ENCODE measurements around the gene METTL13. TPM values are rescaled to one million over a fixed set of nuclear protein-coding genes. Genes with fewer than 3 reads are reported as not detected.
A peak's percentile ranks its signal among the peaks of the same experiment; 100 is the strongest.

The METTL13 gene
- total RNA-seq, 1 experiment from 2014 or later: 26.5 TPM

DNA sequence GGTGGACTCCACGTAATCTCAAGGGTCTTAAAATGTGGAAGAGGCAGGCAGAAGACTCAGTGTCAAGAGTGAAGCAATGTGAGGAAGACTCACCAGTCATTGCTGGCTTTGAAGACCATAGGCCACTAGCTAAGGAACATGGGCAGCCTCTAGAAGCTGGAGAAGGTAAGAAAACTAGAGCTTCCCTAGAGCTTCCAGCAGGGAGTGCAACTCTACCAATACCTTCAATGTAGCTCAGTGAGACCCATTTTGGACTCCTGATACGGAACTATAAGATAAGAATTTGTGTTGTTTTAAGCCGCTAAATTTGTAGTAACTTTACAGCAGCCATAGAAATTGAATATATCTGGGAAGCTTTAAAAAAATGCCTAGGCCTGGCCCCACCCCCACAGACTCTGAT is 18.9 kb downstream of the METTL13 start:
- H3K9me3 ChIP-seq (replicated peaks): no peaks in the 10 kb centered on the region
- no peaks in the 10 kb centered on the region for H3K27me3 ChIP-seq (replicated peaks)
- no peak overlapping the region for H3K4me3 ChIP-seq
- H3K4me1 ChIP-seq (replicated peaks): no peaks in the 10 kb centered on the region
- peaks cover 31% of the 10 kb centered on the region for H3K36me3 ChIP-seq
- no peak for DNase-seq (ENCODE audit: low read depth in 1 of 2, low spot score in 2 of 2)
- H3K27ac ChIP-seq: no peak overlapping the region

- no peak for DNase-seq (ENCODE audit: low read depth in 1 of 2, low spot score in 2 of 2)
- no peak overlapping the region for H3K4me3 ChIP-seq
- H3K27me3 ChIP-seq (replicated peaks): no peaks in the 10 kb centered on the region
- no peak overlapping the region for H3K27ac ChIP-seq
- H3K9me3 ChIP-seq (replicated peaks): no peaks in the 10 kb centered on the region
- peaks cover 26% of the 10 kb centered on the region for H3K36me3 ChIP-seq
- 0 out of 2 replicates have a peak, but pooled peaks cover 3% of the 10 kb centered on the region for H3K4me1 ChIP-seq (replicated peaks)
Observed at GRCh38 chr1:171800851-171801250, 19.4 kb downstream of the METTL13 start.

DNA sequence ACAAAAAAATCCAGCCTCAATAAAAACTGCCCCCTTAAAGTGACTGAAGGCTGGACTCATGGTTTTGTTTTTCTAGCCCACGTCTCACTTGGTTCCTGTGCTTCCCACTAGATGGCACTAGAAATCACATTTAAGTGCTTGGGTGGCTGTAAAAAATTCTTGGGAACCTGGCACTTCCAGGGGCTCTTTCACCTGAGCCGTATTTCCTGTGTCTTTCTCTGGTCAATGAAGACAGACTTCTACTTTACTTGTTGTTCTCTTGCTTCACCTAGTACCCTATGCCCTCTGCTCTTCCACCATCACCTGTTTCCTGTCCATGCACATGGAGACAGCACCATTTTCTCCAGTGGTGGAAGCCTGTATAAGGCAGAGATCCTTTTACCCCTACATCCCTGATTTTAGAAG is 20.0 kb downstream of the METTL13 start:
- Histone ChIP-seq H3K27me3 (replicated peaks) (no peaks in the 10 kb centered on the region), H3K27ac (no peak overlapping the region), H3K4me1 (replicated peaks) (0 out of 2 replicates have a peak, but pooled peaks cover 3% of the 10 kb centered on the region), H3K4me3 (no peak overlapping the region), H3K9me3 (replicated peaks) (no peaks in the 10 kb centered on the region), H3K36me3 (peaks cover 21% of the 10 kb centered on the region)
- DNase-seq (ENCODE audit: low read depth in 1 of 2, low spot score in 2 of 2): peak in 1 of 2 experiments; percentile 49

DNA sequence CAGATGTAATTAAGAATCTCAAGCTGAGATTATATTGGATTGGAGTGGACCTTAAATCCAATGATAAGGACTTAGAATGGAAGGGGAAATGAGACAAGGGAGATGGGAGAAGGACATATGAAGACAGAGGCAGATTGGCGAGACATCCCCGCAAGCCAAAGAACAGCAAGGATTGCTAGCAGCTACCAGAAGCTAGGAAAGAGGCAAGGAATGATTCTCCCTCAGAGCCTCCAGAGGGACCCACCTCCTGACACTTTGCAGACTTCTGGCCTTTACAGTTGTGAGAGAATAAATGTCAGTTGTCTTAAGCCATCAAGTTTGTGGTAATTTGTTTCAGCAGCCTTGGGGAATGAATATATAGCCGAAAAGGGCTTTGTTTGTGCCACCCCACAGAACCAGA is 20.7 kb downstream of the METTL13 start:
- Histone ChIP-seq H3K27ac (no peak overlapping the region), H3K36me3 (peaks cover 14% of the 10 kb centered on the region), H3K9me3 (replicated peaks) (no peaks in the 10 kb centered on the region), H3K27me3 (replicated peaks) (no peaks in the 10 kb centered on the region), H3K4me1 (replicated peaks) (0 out of 2 replicates have a peak, but pooled peaks cover 3% of the 10 kb centered on the region), H3K4me3 (no peak overlapping the region)
- no peak for DNase-seq (ENCODE audit: low read depth in 1 of 2, low spot score in 2 of 2)

DNA sequence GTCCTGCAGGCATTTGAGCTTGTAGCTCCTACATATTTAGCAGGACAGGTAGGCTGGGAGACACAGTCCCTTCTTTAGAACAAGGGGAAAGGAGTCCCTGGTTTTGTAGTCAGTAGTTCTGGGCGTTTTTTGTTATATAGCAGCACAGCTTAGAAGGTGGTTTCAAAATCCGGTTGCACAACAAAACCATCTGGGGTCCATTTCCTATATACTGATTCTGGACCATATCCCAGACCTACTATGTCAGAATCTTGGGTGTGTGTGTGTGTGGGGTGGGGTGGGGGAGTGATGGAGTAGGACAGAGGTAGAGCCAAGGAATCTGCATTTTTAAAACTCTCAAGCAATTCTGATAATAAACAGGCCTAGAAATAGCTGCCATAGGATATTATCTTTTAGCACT is 21.6 kb downstream of the METTL13 start:
- Histone ChIP-seq H3K4me1 (replicated peaks) (0 out of 2 replicates have a peak, but pooled peaks cover 3% of the 10 kb centered on the region), H3K27ac (no peak overlapping the region)
- no peak for DNase-seq (ENCODE audit: low read depth in 1 of 2, low spot score in 2 of 2)

GRCh38 chr1:171803461-171804022 is 22.1 kb downstream of the METTL13 start:
- no peak overlapping the region for H3K4me3 ChIP-seq
- H3K4me1 ChIP-seq (replicated peaks): 0 out of 2 replicates have a peak, but pooled peaks cover 3% of the 10 kb centered on the region
- H3K27me3 ChIP-seq (replicated peaks): no peaks in the 10 kb centered on the region
- no peak overlapping the region for H3K27ac ChIP-seq
- peaks cover 5% of the 10 kb centered on the region; the same call in 1 of the 2 replicates for H3K36me3 ChIP-seq
- no peak for DNase-seq (ENCODE audit: low read depth in 1 of 2, low spot score in 2 of 2)
- H3K9me3 ChIP-seq (replicated peaks): no peaks in the 10 kb centered on the region

More for the DNA sequence above, 21.6 kb downstream of the METTL13 start:
- Histone ChIP-seq H3K36me3 (peaks cover 5% of the 10 kb centered on the region), H3K9me3 (replicated peaks) (no peaks in the 10 kb centered on the region), H3K4me3 (no peak overlapping the region), H3K27me3 (replicated peaks) (no peaks in the 10 kb centered on the region)

- H3K4me1 ChIP-seq (replicated peaks): 0 out of 2 replicates have a peak, but pooled peaks cover 3% of the 10 kb centered on the region
- no peaks in the 10 kb centered on the region for H3K27me3 ChIP-seq (replicated peaks)
- no peaks in the 10 kb centered on the region for H3K36me3 ChIP-seq
- DNase-seq (ENCODE audit: low read depth in 1 of 2, low spot score in 2 of 2): peak in 1 of 2 experiments; percentile 21
- H3K27ac ChIP-seq: no peak overlapping the region
- H3K9me3 ChIP-seq (replicated peaks): no peaks in the 10 kb centered on the region
- no peak overlapping the region for H3K4me3 ChIP-seq
Observed at GRCh38 chr1:171805395-171806115, 24.1 kb downstream of the METTL13 start.

DNA sequence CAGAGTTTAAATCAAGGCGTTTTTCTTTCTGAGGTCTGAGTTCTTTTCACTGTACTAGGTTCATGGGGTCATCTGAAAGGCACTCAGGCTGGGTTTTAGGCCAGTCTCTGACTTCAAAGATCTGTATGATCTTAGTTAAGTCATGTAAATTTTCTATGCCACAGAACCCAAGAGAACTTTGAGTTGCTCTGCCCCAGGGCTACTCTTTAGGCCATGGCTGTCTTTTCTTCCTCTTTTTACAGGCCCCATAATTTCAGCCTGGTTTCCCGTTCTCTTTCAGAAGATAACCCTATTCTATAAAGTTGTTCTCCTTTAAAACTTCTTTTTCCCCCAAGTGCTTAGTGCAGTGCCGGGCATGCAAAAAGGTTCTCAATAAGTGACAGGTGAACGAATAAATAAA is 26.1 kb downstream of the METTL13 start:
- H3K9me3 ChIP-seq (replicated peaks): no peaks in the 10 kb centered on the region
- H3K27me3 ChIP-seq (replicated peaks): no peaks in the 10 kb centered on the region
- no peaks in the 10 kb centered on the region for H3K36me3 ChIP-seq
- H3K27ac ChIP-seq: no peak overlapping the region
- no peak overlapping the region for H3K4me3 ChIP-seq
- DNase-seq (ENCODE audit: low read depth in 1 of 2, low spot score in 2 of 2): no peak
- H3K4me1 ChIP-seq (replicated peaks): 0 out of 2 replicates have a peak, but pooled peaks cover 3% of the 10 kb centered on the region

- H3K4me3 ChIP-seq: no peak overlapping the region
Observed at GRCh38 chr1:171809834-171810233, 28.4 kb downstream of the METTL13 start.

GRCh38 chr1:171811672-171812071 is 30.2 kb downstream of the METTL13 start:
- Histone ChIP-seq H3K9me3 (replicated peaks) (no peaks in the 10 kb centered on the region), H3K27me3 (replicated peaks) (peaks cover 2% of the 10 kb centered on the region; the same call in 1 of the 2 replicates), H3K27ac (no peak overlapping the region), H3K4me3 (no peak overlapping the region), H3K36me3 (no peaks in the 10 kb centered on the region), H3K4me1 (replicated peaks) (no peaks in the 10 kb centered on the region)
- no peak for DNase-seq (ENCODE audit: low read depth in 1 of 2, low spot score in 2 of 2)

More at GRCh38 chr1:171809834-171810233, 28.4 kb downstream of the METTL13 start:
- Histone ChIP-seq H3K36me3 (no peaks in the 10 kb centered on the region), H3K27ac (no peak overlapping the region), H3K27me3 (replicated peaks) (peaks cover 2% of the 10 kb centered on the region; the same call in 1 of the 2 replicates), H3K4me1 (replicated peaks) (0 out of 2 replicates have a peak, but pooled peaks cover 3% of the 10 kb centered on the region), H3K9me3 (replicated peaks) (no peaks in the 10 kb centered on the region)
- DNase-seq (ENCODE audit: low read depth in 1 of 2, low spot score in 2 of 2): no peak

GRCh38 chr1:171814692-171815091 is 33.2 kb downstream of the METTL13 start:
- Histone ChIP-seq H3K9me3 (replicated peaks) (no peaks in the 10 kb centered on the region), H3K36me3 (no peaks in the 10 kb centered on the region), H3K4me3 (no peak overlapping the region), H3K27me3 (replicated peaks) (peaks cover 2% of the 10 kb centered on the region; the same call in 1 of the 2 replicates), H3K27ac (no peak overlapping the region), H3K4me1 (replicated peaks) (peaks cover 14% of the 10 kb centered on the region)
- no peak for DNase-seq (ENCODE audit: low read depth in 1 of 2, low spot score in 2 of 2)

GRCh38 chr1:171816300-171816901 is 34.9 kb downstream of the METTL13 start:
- Histone ChIP-seq H3K36me3 (no peaks in the 10 kb centered on the region), H3K27ac (no peak overlapping the region), H3K9me3 (replicated peaks) (no peaks in the 10 kb centered on the region), H3K4me1 (replicated peaks) (peaks cover 14% of the 10 kb centered on the region), H3K4me3 (no peak overlapping the region), H3K27me3 (replicated peaks) (peaks cover 2% of the 10 kb centered on the region; the same call in 1 of the 2 replicates)
- no peak for DNase-seq (ENCODE audit: low read depth in 1 of 2, low spot score in 2 of 2)

- Histone ChIP-seq H3K27ac (no peak overlapping the region), H3K4me3 (no peak overlapping the region), H3K27me3 (replicated peaks) (peaks cover 2% of the 10 kb centered on the region; the same call in 1 of the 2 replicates), H3K36me3 (no peaks in the 10 kb centered on the region), H3K9me3 (replicated peaks) (no peaks in the 10 kb centered on the region), H3K4me1 (replicated peaks) (peaks cover 14% of the 10 kb centered on the region)
- DNase-seq (ENCODE audit: low read depth in 1 of 2, low spot score in 2 of 2): peak; percentile 71 to 78
Observed at GRCh38 chr1:171817511-171818265, 36.2 kb downstream of the METTL13 start.
